A673 (cell line): Measurements from ENCODE around the gene RNF213. TPM values are rescaled to one million over a fixed set of nuclear protein-coding genes. Genes with fewer than 3 reads are reported as not detected.
"Not testable (repeated sequence)": the region's sequence is repeated elsewhere in the genome, so short reads cannot be mapped to it uniquely, and the experiment has no call there.

Experiments used
- BruUV-seq: library from RNA; stranded (reverse); fragments of 400-500 nt; replicated peaks from 2 replicates; lab custom pipeline; 2021; lab: Mats Ljungman, UMichigan
- CTCF ChIA-PET: fragments of 300-600 bp; sonication (Branson Sonifier 250); formaldehyde crosslinking; loops from one replicate; lab custom pipeline; 2022; ENCODE audit warnings: antibody characterized with exemption; lab: Charles Lee
- POLR2A ChIA-PET: fragments of 300-600 bp; sonication (Branson Sonifier 250); formaldehyde crosslinking; loops from one replicate; lab custom pipeline; 2022; ENCODE audit warnings: antibody characterized with exemption; ENCODE audit not compliant: low non-redundant PET; lab: Charles Lee
- DNase-seq: peaks from one replicate; pipeline ENCODE4 v3.0.0-alpha.2; 2015; ENCODE audit warnings: low spot score
- H3K27ac ChIP-seq: fragments of 200-600 bp; sonication (generic); 2 replicates; pipeline ENCODE4 v1.5.1; 2016; ENCODE audit warnings: mixed run types, low read depth, mild to moderate bottlenecking, mixed read lengths, antibody characterized with exemption, low read length; ENCODE audit not compliant: poor library complexity, severe bottlenecking
- H3K27me3 ChIP-seq: fragments of 200-600 bp; sonication (generic); replicated peaks from 2 replicates; pipeline ENCODE4 v1.6.1; 2017; ENCODE audit warnings: mixed run types, low read depth, mild to moderate bottlenecking, mixed read lengths, antibody characterized with exemption, low read length; ENCODE audit not compliant: insufficient read depth, poor library complexity
- H3K36me3 ChIP-seq: fragments of 200-600 bp; sonication (generic); 2 replicates; pipeline ENCODE4 v1.6.1; 2016; ENCODE audit warnings: mixed run types, mild to moderate bottlenecking, mixed read lengths, antibody characterized with exemption, low read length; ENCODE audit not compliant: insufficient read depth, poor library complexity, severe bottlenecking
- H3K4me1 ChIP-seq: fragments of 200-600 bp; sonication (generic); 2 replicates; pipeline ENCODE4 v1.6.1; 2017; ENCODE audit warnings: mixed run types, mild to moderate bottlenecking, mixed read lengths, antibody characterized with exemption, low read length; ENCODE audit not compliant: insufficient read depth, poor library complexity, severe bottlenecking
- H3K4me3 ChIP-seq: fragments of 200-600 bp; sonication (generic); 2 replicates; pipeline ENCODE4 v1.5.1; 2016; ENCODE audit warnings: low read depth, mixed run types, mild to moderate bottlenecking, mixed read lengths, low read length; ENCODE audit not compliant: poor library complexity, severe bottlenecking
- H3K9me3 ChIP-seq: fragments of 200-600 bp; sonication (generic); 2 replicates; pipeline ENCODE4 v1.6.1; 2016; ENCODE audit warnings: mixed run types, low read depth, mild to moderate bottlenecking, mixed read lengths, antibody characterized with exemption, low read length; ENCODE audit not compliant: poor library complexity, severe bottlenecking
- EZH2 ChIP-seq: fragments of 200-600 bp; sonication (generic); IDR thresholded peaks from 2 replicates; pipeline ENCODE4 v1.6.1; 2017; ENCODE audit warnings: borderline replicate concordance, low read depth, mild to moderate bottlenecking, mixed read lengths, antibody characterized with exemption, low read length; ENCODE audit not compliant: poor library complexity, severe bottlenecking
- intact Hi-C: fragments of 100-400 bp; cut with micrococcal nuclease; formaldehyde crosslinking; loops from one replicate; pipeline ENCODE4 v1.10.0; 2022; ENCODE audit not compliant: unreplicated experiment
- total RNA-seq: library from RNA; stranded (reverse); gene quantifications from 2 replicates; pipeline ENCODE4 v1.2.3, GENCODE V29; 2021
- TF ChIP-seq, protein P1 (sequence below): fragments of 300-800, 200-600 bp; sonication (generic); conservative IDR thresholded peaks from 2 replicates; pipeline ENCODE4 v1.5.1; 2017; ENCODE audit warnings: low read depth, mild to moderate bottlenecking, antibody characterized with exemption, low read length, moderate library complexity, mixed read lengths

The RNF213 gene
- total RNA-seq, 1 experiment from 2014 or later: 78.0 TPM

DNA sequence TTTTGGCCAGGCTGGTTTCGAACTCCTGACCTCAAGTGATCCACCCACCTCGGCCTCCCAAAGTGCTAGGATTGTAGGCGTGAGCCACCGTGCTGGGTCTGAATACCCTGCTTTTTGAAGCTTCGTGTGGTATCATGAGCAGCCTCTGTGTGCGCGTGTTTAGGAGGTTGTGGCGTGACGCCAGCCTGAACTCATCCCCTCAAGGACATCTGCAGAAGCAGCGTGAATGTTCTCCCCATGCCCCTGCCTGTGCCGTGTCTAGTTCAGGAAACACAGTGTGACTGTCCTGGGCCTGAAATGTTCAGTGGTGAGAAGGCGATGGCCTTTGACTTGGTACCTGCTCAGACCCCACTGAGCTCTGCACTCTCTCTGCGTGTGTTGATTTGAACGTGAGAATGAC is 35.6 kb downstream of the RNF213 start:
- Histone ChIP-seq H3K9me3 (no peaks in the 10 kb centered on the region), H3K4me3 (no peak overlapping the region), H3K27me3 (no peaks in the 10 kb centered on the region), H3K4me1 (no peaks in the 10 kb centered on the region), H3K36me3 (peaks cover 65% of the 10 kb centered on the region), H3K27ac (no peak overlapping the region)
- DNase-seq: no peak
- CTCF ChIA-PET: no interaction called here
- no peak for TF ChIP-seq EZH2
- TF ChIP-seq, protein P1, sequence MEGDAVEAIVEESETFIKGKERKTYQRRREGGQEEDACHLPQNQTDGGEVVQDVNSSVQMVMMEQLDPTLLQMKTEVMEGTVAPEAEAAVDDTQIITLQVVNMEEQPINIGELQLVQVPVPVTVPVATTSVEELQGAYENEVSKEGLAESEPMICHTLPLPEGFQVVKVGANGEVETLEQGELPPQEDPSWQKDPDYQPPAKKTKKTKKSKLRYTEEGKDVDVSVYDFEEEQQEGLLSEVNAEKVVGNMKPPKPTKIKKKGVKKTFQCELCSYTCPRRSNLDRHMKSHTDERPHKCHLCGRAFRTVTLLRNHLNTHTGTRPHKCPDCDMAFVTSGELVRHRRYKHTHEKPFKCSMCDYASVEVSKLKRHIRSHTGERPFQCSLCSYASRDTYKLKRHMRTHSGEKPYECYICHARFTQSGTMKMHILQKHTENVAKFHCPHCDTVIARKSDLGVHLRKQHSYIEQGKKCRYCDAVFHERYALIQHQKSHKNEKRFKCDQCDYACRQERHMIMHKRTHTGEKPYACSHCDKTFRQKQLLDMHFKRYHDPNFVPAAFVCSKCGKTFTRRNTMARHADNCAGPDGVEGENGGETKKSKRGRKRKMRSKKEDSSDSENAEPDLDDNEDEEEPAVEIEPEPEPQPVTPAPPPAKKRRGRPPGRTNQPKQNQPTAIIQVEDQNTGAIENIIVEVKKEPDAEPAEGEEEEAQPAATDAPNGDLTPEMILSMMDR: no peak
- intact Hi-C loops: no loop called here
- BruUV-seq: no TSS peak
- POLR2A ChIA-PET: no interaction called here

DNA sequence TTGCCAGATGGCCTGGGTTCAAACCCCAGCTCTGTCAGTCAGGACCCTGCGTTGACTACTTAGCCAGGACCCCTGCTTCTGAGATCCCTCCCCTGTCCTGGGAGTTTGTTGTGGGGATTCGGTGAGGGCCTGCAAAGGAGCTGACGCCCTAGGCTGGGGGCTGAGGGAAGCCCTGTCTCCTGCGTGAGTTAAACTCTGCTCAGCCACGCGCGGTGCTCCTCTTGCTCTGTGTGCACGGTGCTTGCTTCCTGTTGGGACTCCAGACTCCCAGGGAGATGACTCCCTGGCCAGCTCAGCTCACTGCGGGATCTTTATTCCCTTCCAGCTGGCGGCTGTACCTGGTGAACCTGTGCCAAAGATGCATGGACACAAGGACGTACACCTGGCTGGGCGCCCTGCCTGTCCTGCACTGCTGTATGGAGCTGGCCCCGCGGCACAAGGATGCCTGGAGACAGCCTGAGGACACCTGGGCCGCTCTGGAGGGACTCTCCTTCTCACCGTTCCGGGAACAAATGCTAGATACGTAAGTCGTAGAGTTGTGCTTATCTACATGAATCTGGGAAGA is 37.4 kb downstream of the RNF213 start:
- CTCF ChIA-PET: no interaction called here

DNA sequence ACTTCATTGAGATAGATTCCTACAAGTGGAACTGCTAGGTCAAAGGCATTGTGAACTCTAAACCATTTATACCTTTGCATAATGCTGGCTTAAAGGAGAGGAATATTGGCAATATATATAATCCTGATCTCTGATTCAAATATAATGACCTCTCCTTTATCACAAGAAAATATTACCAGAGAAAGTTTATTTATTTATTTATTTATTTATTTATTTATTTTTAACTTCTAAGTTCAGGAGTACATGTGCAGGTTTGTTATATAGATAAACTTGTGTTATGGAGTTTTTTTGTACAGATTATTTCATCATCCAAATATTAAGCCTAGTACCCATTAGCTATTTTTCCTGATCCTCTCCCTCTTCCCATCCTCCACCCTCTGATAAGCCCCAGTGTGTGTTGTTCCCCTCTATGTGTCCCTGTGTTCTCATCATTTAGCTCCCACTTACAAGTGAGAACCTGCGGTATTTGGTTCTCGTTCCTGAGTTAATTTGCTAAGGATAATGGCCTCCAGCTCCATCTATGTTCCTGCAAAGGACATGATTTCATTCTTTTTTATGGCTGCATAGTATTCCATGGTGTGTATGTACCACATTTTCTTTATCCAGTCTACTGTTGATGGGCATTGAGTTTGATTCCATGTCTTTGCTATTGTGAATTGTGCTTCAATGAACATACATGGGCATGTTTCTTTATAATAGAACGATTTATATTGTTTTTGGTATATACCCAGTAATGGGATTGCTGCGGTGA is 38.9 kb downstream of the RNF213 start:
- H3K27me3 ChIP-seq, BruUV-seq, H3K4me1 ChIP-seq, intact Hi-C loops, H3K9me3 ChIP-seq, POLR2A ChIA-PET, H3K27ac ChIP-seq, H3K4me3 ChIP-seq, CTCF ChIA-PET, DNase-seq: not testable (repeated sequence)
- H3K36me3 ChIP-seq: peaks cover 73% of the 10 kb centered on the region

More for the DNA sequence above, 37.4 kb downstream of the RNF213 start:
- BruUV-seq: no TSS peak
- POLR2A ChIA-PET: no interaction called here
- no peak for DNase-seq
- TF ChIP-seq, protein P1: no peak
- no peak for TF ChIP-seq EZH2
- H3K9me3 ChIP-seq: no peaks in the 10 kb centered on the region
- H3K36me3 ChIP-seq: peaks cover 70% of the 10 kb centered on the region
- no peaks in the 10 kb centered on the region for H3K4me1 ChIP-seq
- no peak overlapping the region for H3K4me3 ChIP-seq
- no peaks in the 10 kb centered on the region for H3K27me3 ChIP-seq
- H3K27ac ChIP-seq: no peak overlapping the region
- intact Hi-C loops: no loop called here

DNA sequence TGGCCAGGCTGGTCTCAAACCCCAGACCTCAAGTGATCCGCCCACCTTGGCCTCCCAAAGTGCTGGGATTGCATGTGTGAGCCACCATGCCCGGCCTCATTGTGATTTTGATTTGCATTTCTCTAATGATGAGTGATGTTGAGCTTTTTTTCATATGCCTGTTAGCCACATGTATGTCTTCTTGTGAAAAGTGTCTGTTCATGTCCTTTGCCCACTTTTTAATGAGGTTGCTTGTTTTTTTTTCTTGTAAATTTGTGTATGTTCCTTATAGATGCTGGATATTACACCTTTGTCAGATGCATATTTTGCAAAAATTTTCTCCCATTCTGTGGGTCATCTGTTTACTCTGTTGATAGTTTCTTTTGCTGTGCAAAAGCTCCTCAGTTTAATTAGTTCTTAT is 40.1 kb downstream of the RNF213 start:
- CTCF ChIA-PET: not testable (repeated sequence)

More for the DNA sequence above, 40.1 kb downstream of the RNF213 start:
- H3K36me3 ChIP-seq: peaks cover 66% of the 10 kb centered on the region
- H3K27me3 ChIP-seq, H3K9me3 ChIP-seq, H3K4me3 ChIP-seq, POLR2A ChIA-PET, BruUV-seq, DNase-seq, H3K27ac ChIP-seq, intact Hi-C loops, H3K4me1 ChIP-seq: not testable (repeated sequence)
